IMR-90 (cell line): ENCODE measurements around the gene HERPUD1.

Source experiments
- BHLHE40 ChIP-seq: fragments of 150-350 bp; IDR thresholded peaks from 2 replicates; pipeline ENCODE4 v1.6.1; 2016; ENCODE audit warnings: mild to moderate bottlenecking, low read depth, low read length
- CEBPB ChIP-seq: IDR thresholded peaks from 2 replicates; pipeline ENCODE4 v1.6.1; 2012; ENCODE audit warnings: low read depth, low read length, improper control_type of control experiment
- MXI1 ChIP-seq: IDR thresholded peaks from 2 replicates; pipeline ENCODE4 v1.6.1; 2012; ENCODE audit warnings: low read depth, mild to moderate bottlenecking, low read length, moderate library complexity, borderline replicate concordance
- NFE2L2 ChIP-seq: fragments of 150-350 bp; IDR thresholded peaks from 2 replicates; pipeline ENCODE4 v1.6.1; 2016; ENCODE audit warnings: low read depth, mild to moderate bottlenecking, low read length
- POLR2A ChIP-seq: IDR thresholded peaks from 2 replicates; pipeline ENCODE4 v1.6.1; 2012; ENCODE audit warnings: mild to moderate bottlenecking, low read depth, low read length
- RAD21 ChIP-seq: IDR thresholded peaks from 2 replicates; pipeline ENCODE4 v1.6.1; 2012; ENCODE audit warnings: low read length, improper control_type of control experiment
- TF ChIP-seq, protein P1 (sequence below): conservative IDR thresholded peaks from 2 replicates; pipeline ENCODE4 v1.5.1; 2012; ENCODE audit warnings: mild to moderate bottlenecking, low read depth, low read length, improper control_type of control experiment
- TF ChIP-seq, protein P2 (sequence below): fragments of 150-350 bp; IDR thresholded peaks from 2 replicates; pipeline ENCODE4 v1.6.1; 2016; ENCODE audit warnings: low read depth, mild to moderate bottlenecking, low read length, moderate library complexity, borderline replicate concordance
- TF ChIP-seq, protein P3 (sequence below): fragments of 150-350 bp; IDR thresholded peaks from 2 replicates; pipeline ENCODE4 v1.6.1; 2017; ENCODE audit warnings: mild to moderate bottlenecking, antibody characterized with exemption, low read length, low read depth

DNA sequence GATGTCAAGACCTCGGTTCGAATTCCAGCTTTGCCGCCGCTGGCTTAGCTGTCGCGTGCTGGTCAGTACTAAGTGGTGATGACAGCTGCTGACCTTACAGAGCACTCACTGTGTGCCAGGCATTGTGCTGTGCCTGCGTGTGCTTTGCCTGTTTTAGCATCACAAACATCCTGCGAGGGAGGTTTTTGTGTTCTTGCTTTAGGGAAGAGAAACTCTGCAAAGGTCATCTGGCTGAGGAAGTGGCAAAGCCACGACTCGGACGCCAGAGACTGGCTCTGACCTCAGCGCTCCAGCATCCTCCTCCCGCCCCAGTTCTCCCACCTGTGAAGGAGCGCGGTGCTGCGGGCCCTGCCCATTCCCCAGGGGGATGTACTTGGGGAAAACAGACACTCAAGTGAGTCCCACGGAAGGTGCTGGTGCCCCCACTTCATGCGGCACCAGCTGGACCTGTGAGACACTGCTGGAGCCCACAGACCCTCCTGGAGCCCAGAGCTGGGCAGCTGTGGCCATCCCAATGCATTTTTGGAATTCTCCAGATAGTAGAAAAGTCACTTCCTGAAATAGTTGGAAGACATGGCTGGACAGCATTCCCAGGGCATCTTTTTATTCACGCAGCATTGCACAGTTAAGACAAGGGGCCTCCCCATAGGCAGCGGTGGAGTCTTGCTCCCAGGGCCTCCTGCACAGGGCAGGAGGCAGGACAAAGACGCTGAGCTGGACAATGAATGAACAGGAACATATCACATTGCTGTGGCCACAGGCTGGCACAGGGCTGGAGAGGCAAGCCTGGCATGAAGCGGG, 20.0 kb upstream of the HERPUD1 start:
- no peak for TF ChIP-seq POLR2A
- TF ChIP-seq, protein P1, sequence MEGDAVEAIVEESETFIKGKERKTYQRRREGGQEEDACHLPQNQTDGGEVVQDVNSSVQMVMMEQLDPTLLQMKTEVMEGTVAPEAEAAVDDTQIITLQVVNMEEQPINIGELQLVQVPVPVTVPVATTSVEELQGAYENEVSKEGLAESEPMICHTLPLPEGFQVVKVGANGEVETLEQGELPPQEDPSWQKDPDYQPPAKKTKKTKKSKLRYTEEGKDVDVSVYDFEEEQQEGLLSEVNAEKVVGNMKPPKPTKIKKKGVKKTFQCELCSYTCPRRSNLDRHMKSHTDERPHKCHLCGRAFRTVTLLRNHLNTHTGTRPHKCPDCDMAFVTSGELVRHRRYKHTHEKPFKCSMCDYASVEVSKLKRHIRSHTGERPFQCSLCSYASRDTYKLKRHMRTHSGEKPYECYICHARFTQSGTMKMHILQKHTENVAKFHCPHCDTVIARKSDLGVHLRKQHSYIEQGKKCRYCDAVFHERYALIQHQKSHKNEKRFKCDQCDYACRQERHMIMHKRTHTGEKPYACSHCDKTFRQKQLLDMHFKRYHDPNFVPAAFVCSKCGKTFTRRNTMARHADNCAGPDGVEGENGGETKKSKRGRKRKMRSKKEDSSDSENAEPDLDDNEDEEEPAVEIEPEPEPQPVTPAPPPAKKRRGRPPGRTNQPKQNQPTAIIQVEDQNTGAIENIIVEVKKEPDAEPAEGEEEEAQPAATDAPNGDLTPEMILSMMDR, result no peak
- no peak for TF ChIP-seq RAD21
- TF ChIP-seq, protein P2, sequence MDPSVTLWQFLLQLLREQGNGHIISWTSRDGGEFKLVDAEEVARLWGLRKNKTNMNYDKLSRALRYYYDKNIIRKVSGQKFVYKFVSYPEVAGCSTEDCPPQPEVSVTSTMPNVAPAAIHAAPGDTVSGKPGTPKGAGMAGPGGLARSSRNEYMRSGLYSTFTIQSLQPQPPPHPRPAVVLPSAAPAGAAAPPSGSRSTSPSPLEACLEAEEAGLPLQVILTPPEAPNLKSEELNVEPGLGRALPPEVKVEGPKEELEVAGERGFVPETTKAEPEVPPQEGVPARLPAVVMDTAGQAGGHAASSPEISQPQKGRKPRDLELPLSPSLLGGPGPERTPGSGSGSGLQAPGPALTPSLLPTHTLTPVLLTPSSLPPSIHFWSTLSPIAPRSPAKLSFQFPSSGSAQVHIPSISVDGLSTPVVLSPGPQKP, result no peak
- no peak for TF ChIP-seq BHLHE40
- no peak for TF ChIP-seq MXI1
- no peak for TF ChIP-seq NFE2L2
- no peak for TF ChIP-seq CEBPB
- TF ChIP-seq, protein P3, sequence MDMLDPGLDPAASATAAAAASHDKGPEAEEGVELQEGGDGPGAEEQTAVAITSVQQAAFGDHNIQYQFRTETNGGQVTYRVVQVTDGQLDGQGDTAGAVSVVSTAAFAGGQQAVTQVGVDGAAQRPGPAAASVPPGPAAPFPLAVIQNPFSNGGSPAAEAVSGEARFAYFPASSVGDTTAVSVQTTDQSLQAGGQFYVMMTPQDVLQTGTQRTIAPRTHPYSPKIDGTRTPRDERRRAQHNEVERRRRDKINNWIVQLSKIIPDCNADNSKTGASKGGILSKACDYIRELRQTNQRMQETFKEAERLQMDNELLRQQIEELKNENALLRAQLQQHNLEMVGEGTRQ, result no peak
